22Rv1 (cell line): Measurements from ENCODE around the gene TMPRSS11D.
A peak's percentile ranks its signal among the peaks of the same experiment; 100 is the strongest.

Experiments used
- H3K27ac ChIP-seq: fragments of 450-650 bp; 2 replicates; pipeline ENCODE4 v1.5.1; 2017
- ZFX ChIP-seq: fragments of 450-650 bp; IDR thresholded peaks from 2 replicates; pipeline ENCODE4 v1.6.1; 2017; ENCODE audit warnings: antibody characterized with exemption, borderline replicate concordance
- TF ChIP-seq, protein P1 (sequence below): fragments of 450-650 bp; IDR thresholded peaks from 2 replicates; pipeline ENCODE4 v1.5.1; 2017; ENCODE audit warnings: mild to moderate bottlenecking

The TMPRSS11D gene

GRCh38 chr4:67909905-67910584 is 26.2 kb upstream of the TMPRSS11D start:
- no peak overlapping the region for H3K27ac ChIP-seq
- no peak for TF ChIP-seq ZFX
- TF ChIP-seq, protein P1, sequence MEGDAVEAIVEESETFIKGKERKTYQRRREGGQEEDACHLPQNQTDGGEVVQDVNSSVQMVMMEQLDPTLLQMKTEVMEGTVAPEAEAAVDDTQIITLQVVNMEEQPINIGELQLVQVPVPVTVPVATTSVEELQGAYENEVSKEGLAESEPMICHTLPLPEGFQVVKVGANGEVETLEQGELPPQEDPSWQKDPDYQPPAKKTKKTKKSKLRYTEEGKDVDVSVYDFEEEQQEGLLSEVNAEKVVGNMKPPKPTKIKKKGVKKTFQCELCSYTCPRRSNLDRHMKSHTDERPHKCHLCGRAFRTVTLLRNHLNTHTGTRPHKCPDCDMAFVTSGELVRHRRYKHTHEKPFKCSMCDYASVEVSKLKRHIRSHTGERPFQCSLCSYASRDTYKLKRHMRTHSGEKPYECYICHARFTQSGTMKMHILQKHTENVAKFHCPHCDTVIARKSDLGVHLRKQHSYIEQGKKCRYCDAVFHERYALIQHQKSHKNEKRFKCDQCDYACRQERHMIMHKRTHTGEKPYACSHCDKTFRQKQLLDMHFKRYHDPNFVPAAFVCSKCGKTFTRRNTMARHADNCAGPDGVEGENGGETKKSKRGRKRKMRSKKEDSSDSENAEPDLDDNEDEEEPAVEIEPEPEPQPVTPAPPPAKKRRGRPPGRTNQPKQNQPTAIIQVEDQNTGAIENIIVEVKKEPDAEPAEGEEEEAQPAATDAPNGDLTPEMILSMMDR: peak; percentile 76

DNA sequence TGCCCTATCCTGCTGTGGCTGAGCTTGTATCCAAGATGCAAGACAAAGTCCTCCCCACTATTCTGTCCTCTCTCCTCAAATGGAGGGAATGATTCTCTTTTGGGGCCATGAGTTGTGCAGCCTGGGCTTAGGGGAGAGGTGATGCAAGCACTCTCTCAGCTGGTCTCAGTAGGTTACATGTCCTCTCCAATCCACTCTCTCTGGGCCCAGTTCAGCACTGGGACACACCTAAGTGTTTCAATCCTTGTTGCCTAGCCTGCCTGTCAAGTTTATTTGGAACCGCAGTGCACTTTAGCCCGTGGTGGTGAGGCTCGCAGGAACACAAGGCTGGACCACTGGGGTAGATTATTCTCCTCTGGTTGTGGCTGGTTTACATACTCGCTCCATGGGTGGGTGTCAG is 23.8 kb upstream of the TMPRSS11D start:
- TF ChIP-seq ZFX: no peak
- TF ChIP-seq, protein P1: no peak
- H3K27ac ChIP-seq: no peak overlapping the region

- no peak for TF ChIP-seq ZFX
- TF ChIP-seq, protein P1: no peak
- H3K27ac ChIP-seq: no peak overlapping the region
These were observed 15.3 kb upstream of the TMPRSS11D start for GRCh38 chr4:67899096-67899495.

GRCh38 chr4:67897686-67898085 is 13.9 kb upstream of the TMPRSS11D start:
- no peak overlapping the region for H3K27ac ChIP-seq
- TF ChIP-seq, protein P1: no peak
- TF ChIP-seq ZFX: no peak

DNA sequence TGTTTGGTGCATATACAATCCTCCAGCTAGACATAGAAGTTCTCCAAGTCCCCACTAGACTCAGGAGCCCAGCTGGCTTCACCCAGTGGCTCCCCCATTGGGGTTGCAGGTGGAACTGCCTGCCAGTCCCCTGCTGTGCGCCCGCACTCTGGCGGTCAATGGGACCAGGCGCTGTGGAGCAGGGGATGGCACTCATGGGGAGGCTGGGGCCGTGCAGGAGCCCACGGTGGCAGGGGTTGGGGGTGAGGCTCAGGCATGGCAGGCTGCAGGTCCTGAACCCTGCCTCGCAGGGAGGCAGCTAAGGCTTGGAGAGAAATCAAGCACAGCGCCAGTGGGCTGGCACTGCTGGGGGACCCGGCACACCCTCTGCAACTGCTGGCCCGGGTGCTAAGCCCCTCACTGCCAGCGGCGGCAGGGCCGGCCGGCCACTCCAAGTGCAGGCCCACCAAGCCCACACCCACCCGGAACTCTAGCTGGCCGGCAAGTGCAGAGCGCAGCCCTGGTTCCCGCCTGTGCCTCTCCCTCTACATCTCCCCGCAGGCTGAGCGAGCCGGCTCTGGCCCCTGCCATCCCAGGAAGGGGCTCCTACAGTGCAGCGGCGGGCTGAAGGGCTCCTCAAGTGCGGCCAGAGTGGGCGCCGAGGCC is 12.7 kb upstream of the TMPRSS11D start:
- H3K27ac ChIP-seq: no peak overlapping the region
- TF ChIP-seq ZFX: no peak
- TF ChIP-seq, protein P1: no peak

GRCh38 chr4:67894659-67895058 is 10.9 kb upstream of the TMPRSS11D start:
- no peak for TF ChIP-seq ZFX
- TF ChIP-seq, protein P1: no peak
- no peak overlapping the region for H3K27ac ChIP-seq

DNA sequence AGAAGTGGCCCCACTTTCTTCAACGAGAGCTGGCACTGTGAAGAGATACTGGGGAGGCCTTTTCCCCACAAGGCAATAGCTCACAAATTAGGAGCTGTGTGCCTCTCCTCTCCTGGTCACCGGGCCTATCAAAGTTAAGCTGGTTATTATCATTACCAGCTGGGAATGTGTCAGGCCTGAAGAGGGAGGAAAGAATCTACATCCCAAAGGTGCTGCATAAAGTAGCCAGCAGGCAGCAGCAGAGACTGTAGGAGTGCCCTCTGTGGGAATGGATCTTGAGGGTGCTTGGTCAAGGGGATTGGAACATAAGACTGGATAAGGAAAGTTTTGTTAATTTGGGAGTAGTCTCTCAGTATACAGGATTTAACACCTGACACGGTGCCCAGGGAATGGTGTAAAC is 9.1 kb upstream of the TMPRSS11D start:
- no peak overlapping the region for H3K27ac ChIP-seq
- TF ChIP-seq, protein P1: 0 out of 2 replicates have a peak, but pooled peaks have one; percentile 10
- no peak for TF ChIP-seq ZFX
